ENCODE data around the gene FRAS1. TPM values are rescaled to one million over a fixed set of nuclear protein-coding genes. Genes with fewer than 3 reads are reported as not detected.

FRAS1 gene
- total RNA-seq, 4 donors from 2014 or later, result 3.4 to 11.7 (median 4.2) TPM

DNA sequence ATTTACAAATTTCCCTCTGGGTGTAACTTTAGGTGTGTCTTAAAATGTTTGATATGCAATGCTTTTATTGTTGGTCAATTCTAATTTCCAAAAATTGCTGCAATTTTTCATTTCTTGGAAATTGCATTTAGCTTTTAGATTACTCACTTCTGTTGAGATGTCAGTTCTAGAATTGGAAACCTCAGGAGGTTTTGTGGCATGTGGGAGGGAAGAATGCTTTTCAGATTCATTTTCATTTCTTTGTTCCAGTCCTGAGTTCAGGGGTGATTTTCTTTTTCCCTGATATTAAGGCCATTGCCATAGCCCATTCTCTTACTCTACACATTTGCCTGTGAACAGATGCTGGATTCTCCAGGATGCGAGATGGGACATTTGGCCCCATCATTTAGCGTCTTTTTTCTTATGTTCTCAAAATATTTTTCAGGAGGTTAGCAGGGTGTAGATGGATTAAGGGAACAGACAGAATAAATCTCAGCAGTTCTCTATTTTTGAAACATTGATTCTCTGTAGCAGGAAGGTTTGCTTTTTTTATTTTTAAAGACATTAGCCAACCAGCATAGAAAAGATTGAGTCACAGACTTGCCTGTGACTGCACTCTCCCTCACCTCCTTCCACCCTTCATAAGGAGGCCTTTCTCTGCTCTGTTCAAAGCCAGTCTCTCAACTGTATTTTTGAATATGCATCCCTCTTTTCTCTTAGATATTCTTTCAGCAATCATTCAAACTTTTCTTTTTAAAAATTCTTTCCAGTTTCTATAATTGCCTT is 256.0 kb downstream of the FRAS1 start:
- Histone ChIP-seq H3K4me3 (no peak overlapping the region), H3K27ac (no peak overlapping the region), H3K27me3 (no peaks in the 10 kb centered on the region), H3K36me3 (peaks cover 0 to 5% of the 10 kb centered on the region in 2 donors), H3K9me3 (no peaks in the 10 kb centered on the region), H3K4me1 (no peaks in the 10 kb centered on the region)
- ATAC-seq, result no peak
- TF ChIP-seq POLR2A (IDR thresholded peaks at IDR 0.05) (no peak), EP300 (IDR thresholded peaks at IDR 0.05) (no peak), POLR2AphosphoS5 (IDR thresholded peaks at IDR 0.05) (no peak)
- TF ChIP-seq, protein P1, sequence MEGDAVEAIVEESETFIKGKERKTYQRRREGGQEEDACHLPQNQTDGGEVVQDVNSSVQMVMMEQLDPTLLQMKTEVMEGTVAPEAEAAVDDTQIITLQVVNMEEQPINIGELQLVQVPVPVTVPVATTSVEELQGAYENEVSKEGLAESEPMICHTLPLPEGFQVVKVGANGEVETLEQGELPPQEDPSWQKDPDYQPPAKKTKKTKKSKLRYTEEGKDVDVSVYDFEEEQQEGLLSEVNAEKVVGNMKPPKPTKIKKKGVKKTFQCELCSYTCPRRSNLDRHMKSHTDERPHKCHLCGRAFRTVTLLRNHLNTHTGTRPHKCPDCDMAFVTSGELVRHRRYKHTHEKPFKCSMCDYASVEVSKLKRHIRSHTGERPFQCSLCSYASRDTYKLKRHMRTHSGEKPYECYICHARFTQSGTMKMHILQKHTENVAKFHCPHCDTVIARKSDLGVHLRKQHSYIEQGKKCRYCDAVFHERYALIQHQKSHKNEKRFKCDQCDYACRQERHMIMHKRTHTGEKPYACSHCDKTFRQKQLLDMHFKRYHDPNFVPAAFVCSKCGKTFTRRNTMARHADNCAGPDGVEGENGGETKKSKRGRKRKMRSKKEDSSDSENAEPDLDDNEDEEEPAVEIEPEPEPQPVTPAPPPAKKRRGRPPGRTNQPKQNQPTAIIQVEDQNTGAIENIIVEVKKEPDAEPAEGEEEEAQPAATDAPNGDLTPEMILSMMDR (IDR thresholded peaks at IDR 0.05), result no peak
- 90% methylated on average over 2 of the region's 2 CpGs; no CpG with 5 or more reads in 1 of the 2 donors for WGBS, 2 donors (ENCODE audit: low coverage in 1 of 2)

DNA sequence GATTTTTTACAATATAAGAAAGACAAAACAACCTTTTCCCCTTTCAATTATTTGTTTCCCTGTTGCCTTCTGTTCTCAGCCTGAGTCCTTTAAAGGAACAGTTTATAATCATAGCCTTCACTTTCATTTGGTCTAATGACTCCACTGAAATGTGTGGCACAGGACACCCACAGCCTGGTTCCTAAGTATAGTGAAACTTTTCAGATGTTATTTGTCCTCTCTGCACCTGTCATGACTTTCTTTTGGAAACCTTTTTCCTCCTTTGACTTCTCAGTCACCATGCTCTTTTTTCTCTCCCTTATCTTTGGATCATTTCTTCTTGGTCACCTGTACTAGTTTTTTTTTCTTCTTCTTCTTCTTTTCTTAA is 256.6 kb downstream of the FRAS1 start:
- Histone ChIP-seq H3K36me3 (peaks cover 0 to 5% of the 10 kb centered on the region in 2 donors), H3K4me1 (no peaks in the 10 kb centered on the region), H3K27ac (no peak overlapping the region), H3K9me3 (no peaks in the 10 kb centered on the region), H3K4me3 (no peak overlapping the region), H3K27me3 (no peaks in the 10 kb centered on the region)
- ATAC-seq, result no peak
- TF ChIP-seq POLR2AphosphoS5 (IDR thresholded peaks at IDR 0.05) (no peak), POLR2A (IDR thresholded peaks at IDR 0.05) (no peak), EP300 (IDR thresholded peaks at IDR 0.05) (no peak)
- TF ChIP-seq, protein P1 (IDR thresholded peaks at IDR 0.05), result no peak

DNA sequence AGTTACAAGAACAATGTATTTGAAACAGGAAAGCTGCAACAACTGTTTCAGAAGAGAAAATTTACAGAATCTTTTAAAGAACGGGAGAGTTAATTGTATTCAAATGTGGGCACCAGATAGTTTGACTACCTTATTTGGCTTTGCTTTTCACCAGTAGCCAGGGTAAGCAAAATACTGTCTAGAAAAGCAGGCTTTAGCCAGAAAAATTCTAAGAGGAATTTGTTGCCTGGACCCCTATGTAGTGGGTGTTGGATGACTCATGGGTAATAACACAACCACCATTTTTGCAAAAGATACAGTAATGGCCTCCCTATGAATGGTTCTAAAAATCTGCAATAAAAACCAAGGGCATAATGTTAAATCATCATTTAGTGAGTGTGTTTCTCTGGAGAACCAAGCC is 261.0 kb downstream of the FRAS1 start:
- WGBS, 2 donors (ENCODE audit: low coverage in 1 of 2), result 85 to 88% methylated on average over 1 of the region's 1 CpG
- Histone ChIP-seq H3K36me3 (peaks cover 0 to 5% of the 10 kb centered on the region in 2 donors), H3K27ac (no peak overlapping the region), H3K4me3 (no peak overlapping the region), H3K4me1 (no peaks in the 10 kb centered on the region), H3K27me3 (no peaks in the 10 kb centered on the region), H3K9me3 (no peaks in the 10 kb centered on the region)
- ATAC-seq, result no peak
- TF ChIP-seq, protein P1 (IDR thresholded peaks at IDR 0.05), result no peak
- TF ChIP-seq POLR2AphosphoS5 (IDR thresholded peaks at IDR 0.05) (no peak), EP300 (IDR thresholded peaks at IDR 0.05) (no peak), POLR2A (IDR thresholded peaks at IDR 0.05) (no peak)

DNA sequence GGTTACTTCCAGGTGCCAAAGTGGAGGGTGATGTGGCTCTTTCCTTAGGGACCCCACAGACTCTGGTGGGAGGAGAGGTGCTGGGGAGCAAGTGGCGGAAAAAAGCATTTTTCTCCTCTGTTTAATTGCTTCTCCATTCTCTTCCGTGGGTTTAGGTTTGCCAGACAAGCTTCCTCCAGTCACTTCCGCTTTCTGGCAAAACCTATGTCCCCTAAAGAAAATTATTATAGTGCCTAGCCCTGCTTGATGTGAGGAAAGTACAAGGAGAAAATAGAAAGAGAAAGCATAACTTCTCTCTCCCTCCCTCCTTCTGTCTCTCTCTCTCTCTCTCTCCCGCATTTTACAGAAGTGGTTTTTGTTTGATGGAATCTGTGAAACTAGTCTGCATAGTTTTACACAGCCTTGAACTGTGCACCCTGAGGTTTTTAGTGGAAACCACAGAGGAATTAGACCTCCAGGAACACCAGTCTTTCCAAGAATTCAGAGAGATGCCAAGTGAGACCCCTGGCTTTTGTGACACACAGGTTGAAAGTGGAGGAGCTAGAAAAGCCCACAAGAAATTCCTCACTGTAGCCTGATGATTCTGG is 263.3 kb downstream of the FRAS1 start:
- Histone ChIP-seq H3K4me3 (no peak overlapping the region), H3K36me3 (peaks cover 0 to 5% of the 10 kb centered on the region in 2 donors), H3K9me3 (no peaks in the 10 kb centered on the region), H3K27ac (no peak overlapping the region), H3K4me1 (no peaks in the 10 kb centered on the region), H3K27me3 (no peaks in the 10 kb centered on the region)
- TF ChIP-seq, protein P1 (IDR thresholded peaks at IDR 0.05), result no peak
- TF ChIP-seq EP300 (IDR thresholded peaks at IDR 0.05) (no peak), POLR2AphosphoS5 (IDR thresholded peaks at IDR 0.05) (no peak), POLR2A (IDR thresholded peaks at IDR 0.05) (no peak)
- ATAC-seq, result no peak
- 79 to 92% methylated on average over 2 to 4 of the region's 4 CpGs for WGBS, 2 donors (ENCODE audit: low coverage in 1 of 2)

DNA sequence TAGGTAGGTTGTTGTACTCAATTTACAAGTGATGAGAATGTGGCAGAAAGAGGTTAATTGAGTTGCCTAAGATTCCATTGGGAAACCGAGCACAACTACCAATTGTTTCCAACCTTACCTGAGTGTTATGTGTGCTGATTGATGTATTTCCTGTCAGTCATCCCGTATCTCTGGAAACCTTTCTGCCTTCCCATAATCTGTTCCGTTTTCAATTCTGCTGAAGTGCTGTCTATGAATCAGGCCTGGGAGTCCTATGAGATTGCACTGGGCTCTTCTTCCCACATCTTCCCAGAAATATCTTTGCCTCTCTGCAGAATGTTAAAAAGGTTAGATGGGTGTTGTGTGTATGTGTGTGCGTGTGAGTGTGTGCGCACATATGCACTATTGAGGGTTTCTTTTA is 264.9 kb downstream of the FRAS1 start:
- Histone ChIP-seq H3K36me3 (peaks cover 0 to 2% of the 10 kb centered on the region in 2 donors), H3K9me3 (no peaks in the 10 kb centered on the region), H3K27ac (no peak overlapping the region), H3K27me3 (no peaks in the 10 kb centered on the region), H3K4me3 (no peak overlapping the region), H3K4me1 (no peaks in the 10 kb centered on the region)
- 83 to 87% methylated on average over 5 of the region's 5 CpGs for WGBS, 2 donors (ENCODE audit: low coverage in 1 of 2)
- TF ChIP-seq POLR2A (IDR thresholded peaks at IDR 0.05), result no peak
- no peak for TF ChIP-seq POLR2AphosphoS5 (IDR thresholded peaks at IDR 0.05)
- TF ChIP-seq, protein P1 (IDR thresholded peaks at IDR 0.05), result no peak
- TF ChIP-seq EP300 (IDR thresholded peaks at IDR 0.05), result no peak
- ATAC-seq, result no peak
